Aorta (tissue), 5 donors: ENCODE results near the gene TMEM164. TPM values are rescaled to one million over a fixed set of nuclear protein-coding genes. Genes with fewer than 3 reads are reported as not detected.

Experiments used
- ATAC-seq: fragments of 200-7000 bp; cut with Tn5 transposase; one replicate; pipeline ENCODE4 v1.9.1; 2022; ENCODE audit warnings: moderate library complexity; ENCODE audit not compliant: low FRiP score
- DNase-seq, 2 donors: peaks; one replicate each; pipeline ENCODE4 v3.0.0-alpha.2; 2020
- H3K27ac ChIP-seq, 2 donors: one replicate each; pipeline ENCODE4 v1.5.1; 2013; ENCODE audit warnings: low read length in 2 of 2, mild to moderate bottlenecking in 2 of 2, moderate library complexity in 2 of 2, control low read depth in 1 of 2, inconsistent platforms in 1 of 2, low read depth in 1 of 2
- H3K27me3 ChIP-seq, 2 donors: one replicate each; pipeline ENCODE4 v1.6.1; 2013; ENCODE audit warnings: control low read depth in 1 of 2, low read length in 1 of 2, mild to moderate bottlenecking in 1 of 2, moderate library complexity in 1 of 2; ENCODE audit not compliant: insufficient read depth in 2 of 2, control insufficient read depth in 1 of 2
- H3K36me3 ChIP-seq, 2 donors: one replicate each; pipeline ENCODE4 v1.6.1; 2013; ENCODE audit warnings: control low read depth in 1 of 2, low read length in 1 of 2, mild to moderate bottlenecking in 1 of 2; ENCODE audit not compliant: insufficient read depth in 2 of 2, control insufficient read depth in 1 of 2
- H3K4me1 ChIP-seq, 2 donors: one replicate each; pipeline ENCODE4 v1.6.1; 2013; ENCODE audit warnings: low read length in 2 of 2, control low read depth in 1 of 2, mild to moderate bottlenecking in 1 of 2, moderate library complexity in 1 of 2; ENCODE audit not compliant: insufficient read depth in 2 of 2, control insufficient read depth in 1 of 2
- H3K4me3 ChIP-seq, 2 donors: one replicate each; pipeline ENCODE4 v1.5.1; 2013; ENCODE audit warnings: low read length in 2 of 2, control low read depth in 1 of 2, mild to moderate bottlenecking in 1 of 2
- H3K9me3 ChIP-seq: one replicate; pipeline ENCODE4 v1.6.1; 2013; ENCODE audit warnings: mild to moderate bottlenecking, low read length; ENCODE audit not compliant: control insufficient read depth
- WGBS, 2 donors: extraction: QIAGEN DNeasy Blood & Tissue Kit; methylation state at CpG; one replicate each; pipeline ENCODE4 v1.1.7; 2013; 5-methylcytosine and 5-hydroxymethylcytosine counted together
- intact Hi-C, 2 donors: fragments of 100-400 bp; cut with DNase I; formaldehyde crosslinking; loops; one replicate each; pipeline versions ENCODE4 v1.14.2 to v1.15.0; 2022
- polyA plus RNA-seq, 2 donors: library from polyadenylated mRNA; stranded (reverse); fragments of 200-250 nt; gene quantifications; one replicate each; pipeline ENCODE4 v1.2.3, GENCODE V29; 2013
- total RNA-seq, 2 donors: library from RNA; stranded (reverse); fragmentation: NEBNext Ultra II Directional; extraction: Animal tissue kit (Norgen Biotek cat#: 25700); gene quantifications; one replicate each; pipeline ENCODE4 v1.2.1, GENCODE V29; 2021
- donor health status: healthy with polysubstance abuse.
- donor health status: Bipolar disorder and iron deficiency.
- donor health status: DM: no; HTN: no; CAD: no.
- donor health status: DM: no; HTN: no; CAD: no.
- donor health status: DM: yes; HTN: yes; CAD: no.

TMEM164 gene
- total and polyA plus RNA-seq, 4 donors = 7.8 to 18.3 (median 11.2) TPM

DNA sequence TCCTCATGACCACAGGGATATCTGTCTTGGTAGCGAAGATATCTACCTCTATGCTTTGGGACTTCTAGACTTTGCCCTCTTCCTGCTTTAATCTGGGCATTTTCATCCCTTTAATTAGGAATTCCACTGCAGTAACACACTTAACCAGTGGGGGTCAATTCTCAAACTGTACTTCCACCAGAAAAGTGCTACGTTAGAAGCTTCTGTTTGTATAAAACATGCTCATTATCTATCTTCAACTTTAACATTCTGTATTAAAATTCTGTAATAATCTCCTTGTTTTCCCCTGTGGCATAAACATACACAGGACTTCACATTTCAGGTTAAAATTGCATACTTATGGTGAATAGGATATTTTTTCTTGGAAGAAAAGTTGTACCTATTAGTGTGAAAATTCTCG, 209.4 kb downstream of the TMEM164 start:
- 71 to 92% methylated on average over 3 of the region's 3 CpGs for WGBS, 2 donors
- H3K36me3 ChIP-seq = no peaks in the 10 kb centered on the region

DNA sequence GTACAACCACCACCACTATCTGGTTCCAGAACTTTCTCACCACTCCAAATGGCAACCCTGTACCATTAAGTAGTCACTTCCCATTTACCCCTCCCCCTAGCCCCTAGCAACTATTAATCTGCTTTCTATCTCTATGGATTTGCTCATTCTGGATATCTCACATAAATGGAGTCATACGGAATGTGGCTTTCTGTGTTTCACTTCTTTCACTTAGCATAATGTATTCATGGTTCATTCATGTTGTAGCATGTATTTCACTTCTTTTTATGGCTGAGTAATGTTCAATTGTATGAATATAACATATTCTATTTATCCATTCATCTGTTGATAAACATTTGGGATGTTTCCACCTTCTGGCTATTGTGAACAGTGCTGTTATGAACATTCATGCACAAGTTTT, 210.3 kb downstream of the TMEM164 start:
- 84 to 100% methylated on average over 1 of the region's 1 CpG for WGBS, 2 donors

More for the DNA sequence above, 209.4 kb downstream of the TMEM164 start:
- ATAC-seq = no peak
- no peak for DNase-seq
- Histone ChIP-seq H3K9me3 (no peaks in the 10 kb centered on the region), H3K4me3 (no peak overlapping the region), H3K4me1 (no peaks in the 10 kb centered on the region), H3K27ac (no peak overlapping the region), H3K27me3 (no peaks in the 10 kb centered on the region)
- intact Hi-C loops = no loop called here

DNA sequence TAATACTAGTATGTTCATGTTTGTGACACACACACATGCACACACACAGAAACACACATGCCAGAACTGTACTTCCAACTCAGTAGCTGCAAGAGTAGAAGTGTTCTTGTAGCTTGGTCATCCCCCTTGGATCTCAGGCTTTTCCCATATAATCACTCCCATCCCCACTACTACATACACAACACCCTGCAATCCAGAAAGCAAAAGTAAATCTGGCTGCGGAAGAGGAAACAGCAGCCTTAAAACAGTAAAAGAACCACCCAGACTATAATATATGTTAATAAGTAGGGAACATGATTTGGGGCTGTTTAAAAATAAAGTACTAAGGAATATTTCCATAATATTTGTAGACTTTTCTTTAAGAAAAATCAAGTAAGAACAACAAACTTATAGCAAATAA, 211.8 kb downstream of the TMEM164 start:
- WGBS, 2 donors = 92 to 100% methylated on average over 1 of the region's 1 CpG
- ATAC-seq = no peak
- intact Hi-C loops = no loop called here
- Histone ChIP-seq H3K4me3 (no peak overlapping the region), H3K9me3 (no peaks in the 10 kb centered on the region), H3K27me3 (no peaks in the 10 kb centered on the region), H3K4me1 (no peaks in the 10 kb centered on the region), H3K36me3 (no peaks in the 10 kb centered on the region), H3K27ac (no peak overlapping the region)
- no peak for DNase-seq

More for the DNA sequence above, 210.3 kb downstream of the TMEM164 start:
- Histone ChIP-seq H3K27me3 (no peaks in the 10 kb centered on the region), H3K27ac (no peak overlapping the region), H3K9me3 (no peaks in the 10 kb centered on the region), H3K4me1 (no peaks in the 10 kb centered on the region), H3K4me3 (no peak overlapping the region), H3K36me3 (no peaks in the 10 kb centered on the region)
- DNase-seq (no peak), ATAC-seq (no peak)
- intact Hi-C loops = no loop called here

- Histone ChIP-seq H3K27me3 (no peaks in the 10 kb centered on the region), H3K4me1 (no peaks in the 10 kb centered on the region), H3K27ac (no peak overlapping the region), H3K36me3 (no peaks in the 10 kb centered on the region), H3K9me3 (no peaks in the 10 kb centered on the region), H3K4me3 (no peak overlapping the region)
- intact Hi-C loops = no loop called here
- DNase-seq = no peak
- ATAC-seq = no peak
- WGBS, 2 donors = 73 to 100% methylated on average over 1 of the region's 1 CpG
These were observed 212.5 kb downstream of the TMEM164 start for GRCh38 chrX:110215411-110215810.

DNA sequence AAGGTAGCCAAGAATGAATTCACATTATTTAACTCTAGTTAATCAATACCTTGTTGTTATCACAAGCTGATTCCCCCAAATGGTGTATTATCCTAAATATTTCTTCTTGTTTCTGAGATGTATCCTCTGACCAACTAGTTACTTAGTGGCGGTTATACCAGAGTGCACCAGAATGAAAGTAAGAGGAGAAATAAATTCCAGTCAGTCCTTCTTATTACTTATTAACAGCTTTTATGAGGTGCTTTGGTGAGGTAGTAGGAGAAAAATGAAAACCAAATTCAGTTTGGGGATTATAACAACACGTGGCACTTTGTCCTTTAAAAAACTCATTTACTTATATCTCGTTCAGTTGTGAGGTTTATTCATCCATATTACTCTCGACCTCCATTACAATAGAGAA, 213.1 kb downstream of the TMEM164 start:
- no peak overlapping the region for H3K4me3 ChIP-seq
- H3K9me3 ChIP-seq = no peaks in the 10 kb centered on the region
- intact Hi-C loops = no loop called here
- H3K4me1 ChIP-seq = no peaks in the 10 kb centered on the region
- ATAC-seq (no peak), DNase-seq (no peak)
- no peak overlapping the region for H3K27ac ChIP-seq
- no peaks in the 10 kb centered on the region for H3K36me3 ChIP-seq
- no peaks in the 10 kb centered on the region for H3K27me3 ChIP-seq
- 72 to 93% methylated on average over 4 of the region's 4 CpGs for WGBS, 2 donors

GRCh38 chrX:110218591-110218990, 215.7 kb downstream of the TMEM164 start:
- ATAC-seq (no peak), DNase-seq (no peak)
- Histone ChIP-seq H3K27me3 (no peaks in the 10 kb centered on the region), H3K9me3 (no peaks in the 10 kb centered on the region), H3K36me3 (no peaks in the 10 kb centered on the region), H3K27ac (no peak overlapping the region), H3K4me3 (no peak overlapping the region), H3K4me1 (no peaks in the 10 kb centered on the region)
- intact Hi-C loops = no loop called here
- 70 to 93% methylated on average over 2 of the region's 2 CpGs for WGBS, 2 donors

GRCh38 chrX:110219920-110220319, 217.0 kb downstream of the TMEM164 start:
- no peak for ATAC-seq

GRCh38 chrX:110222497-110223257, 219.8 kb downstream of the TMEM164 start:
- WGBS, 2 donors = 95 to 100% methylated on average over 1 of the region's 2 CpGs
- Histone ChIP-seq H3K27me3 (no peaks in the 10 kb centered on the region), H3K9me3 (no peaks in the 10 kb centered on the region), H3K4me1 (no peaks in the 10 kb centered on the region), H3K36me3 (no peaks in the 10 kb centered on the region), H3K27ac (no peak overlapping the region), H3K4me3 (no peak overlapping the region)
- DNase-seq (no peak), ATAC-seq (no peak)
- intact Hi-C loops = no loop called here

More at GRCh38 chrX:110219920-110220319, 217.0 kb downstream of the TMEM164 start:
- DNase-seq = no peak
- no peaks in the 10 kb centered on the region for H3K4me1 ChIP-seq
- intact Hi-C loops = no loop called here
- WGBS, 2 donors = 58 to 87% methylated on average over 1 of the region's 1 CpG
- H3K27ac ChIP-seq = no peak overlapping the region
- H3K27me3 ChIP-seq = no peaks in the 10 kb centered on the region
- H3K4me3 ChIP-seq = no peak overlapping the region
- H3K36me3 ChIP-seq = no peaks in the 10 kb centered on the region
- H3K9me3 ChIP-seq = no peaks in the 10 kb centered on the region

- no peaks in the 10 kb centered on the region for H3K36me3 ChIP-seq
- no peak for DNase-seq
- intact Hi-C loops = no loop called here
- ATAC-seq = no peak
- no peaks in the 10 kb centered on the region for H3K9me3 ChIP-seq
- 46 to 87% methylated on average over 3 of the region's 3 CpGs for WGBS, 2 donors
- H3K27me3 ChIP-seq = no peaks in the 10 kb centered on the region
- H3K27ac ChIP-seq = no peak overlapping the region
- no peak overlapping the region for H3K4me3 ChIP-seq
- H3K4me1 ChIP-seq = no peaks in the 10 kb centered on the region
These were observed 222.2 kb downstream of the TMEM164 start for GRCh38 chrX:110224926-110225617.
